ENCODE results near the gene SCYL1.

SCYL1 gene

GRCh38 chr11:65584723-65585171 is 59.9 kb downstream of the SCYL1 start:
- H3K27me3 ChIP-seq (ENCODE audit: low read depth), result no peaks in the 10 kb centered on the region
- no peak for DNase-seq (ENCODE audit: low spot score in 2 of 2)
- no peaks in the 10 kb centered on the region for H3K4me1 ChIP-seq
- no peak overlapping the region for H3K4me3 ChIP-seq
- no peaks in the 10 kb centered on the region for H3K9me3 ChIP-seq
- in situ Hi-C loops (cut with MboI; ENCODE audit: low sequenced_read_pairs), result no loop called here
- H3K36me3 ChIP-seq (replicated peaks), result no peaks in the 10 kb centered on the region; the same call in none of the 2 replicates

- H3K36me3 ChIP-seq (replicated peaks), result no peaks in the 10 kb centered on the region; the same call in none of the 2 replicates
- no peaks in the 10 kb centered on the region for H3K27me3 ChIP-seq (ENCODE audit: low read depth)
- H3K4me3 ChIP-seq, result no peak overlapping the region
Measured at GRCh38 chr11:65585396-65586246, 60.7 kb downstream of the SCYL1 start.

GRCh38 chr11:65586247-65586630 is 61.4 kb downstream of the SCYL1 start:
- no peaks in the 10 kb centered on the region for H3K4me1 ChIP-seq
- H3K9me3 ChIP-seq, result no peaks in the 10 kb centered on the region
- no peaks in the 10 kb centered on the region; the same call in 1 of the 2 replicates for H3K36me3 ChIP-seq (replicated peaks)
- in situ Hi-C loops (cut with MboI; ENCODE audit: low sequenced_read_pairs), result no loop called here
- no peak overlapping the region for H3K4me3 ChIP-seq
- DNase-seq (ENCODE audit: low spot score in 2 of 2), result no peak
- no peaks in the 10 kb centered on the region for H3K27me3 ChIP-seq (ENCODE audit: low read depth)

More at GRCh38 chr11:65585396-65586246, 60.7 kb downstream of the SCYL1 start:
- DNase-seq (ENCODE audit: low spot score in 2 of 2), result no peak
- no peaks in the 10 kb centered on the region for H3K4me1 ChIP-seq
- no peaks in the 10 kb centered on the region for H3K9me3 ChIP-seq
- in situ Hi-C loops (cut with MboI; ENCODE audit: low sequenced_read_pairs), result no loop called here

- Histone ChIP-seq H3K36me3 (replicated peaks) (no peaks in the 10 kb centered on the region; the same call in 1 of the 2 replicates), H3K27me3 (ENCODE audit: low read depth) (no peaks in the 10 kb centered on the region), H3K9me3 (no peaks in the 10 kb centered on the region), H3K4me1 (no peaks in the 10 kb centered on the region), H3K4me3 (no peak overlapping the region)
- DNase-seq (ENCODE audit: low spot score in 2 of 2), result no peak
- in situ Hi-C loops (cut with MboI; ENCODE audit: low sequenced_read_pairs), result no loop called here
Measured at GRCh38 chr11:65586676-65587075, 61.8 kb downstream of the SCYL1 start.
